ENCODE data around the gene TMEM11. TPM values are rescaled to one million over a fixed set of nuclear protein-coding genes. Genes with fewer than 3 reads are reported as not detected.

The TMEM11 gene
- total RNA-seq, 4 donors from 2014 or later, result 19.3 to 26.0 (median 22.5) TPM

GRCh38 chr17:21217346-21217745 lies 3.4 kb upstream of the TMEM11 start:
- H3K27me3 ChIP-seq, result no peaks in the 10 kb centered on the region
- H3K9me3 ChIP-seq, result no peaks in the 10 kb centered on the region
- DNase-seq, result no peak
- no peak for TF ChIP-seq CTCF (IDR thresholded peaks at IDR 0.05)
- H3K27ac ChIP-seq, result no peak overlapping the region
- no peak overlapping the region for H3K4me3 ChIP-seq
- H3K4me1 ChIP-seq, result peaks cover 0 to 19% (median 9%) of the 10 kb centered on the region in 4 donors
- no peaks in the 10 kb centered on the region for H3K36me3 ChIP-seq

GRCh38 chr17:21215935-21216334 lies 2.0 kb upstream of the TMEM11 start:
- H3K4me3 ChIP-seq, result no peak overlapping the region
- no peak for DNase-seq
- H3K27me3 ChIP-seq, result no peaks in the 10 kb centered on the region
- peaks cover 0 to under 1% (median 0%) of the 10 kb centered on the region in 3 donors for H3K36me3 ChIP-seq
- no peaks in the 10 kb centered on the region for H3K9me3 ChIP-seq
- no peak overlapping the region for H3K27ac ChIP-seq
- peaks cover 4 to 33% (median 18%) of the 10 kb centered on the region in 4 donors for H3K4me1 ChIP-seq
- TF ChIP-seq CTCF (IDR thresholded peaks at IDR 0.05), result no peak
- TF ChIP-seq POLR2A (IDR thresholded peaks at IDR 0.05), result no peak

GRCh38 chr17:21214777-21215541 lies 998 bp upstream of the TMEM11 start:
- no peaks in the 10 kb centered on the region for H3K27me3 ChIP-seq
- peaks cover 4 to 42% (median 18%) of the 10 kb centered on the region in 4 donors for H3K4me1 ChIP-seq
- peaks cover 0 to 7% (median 0%) of the 10 kb centered on the region in 3 donors for H3K36me3 ChIP-seq
- DNase-seq, result no peak
- peak overlapping the region; percentile 87 to 100 (median 95) for H3K4me3 ChIP-seq
- H3K27ac ChIP-seq, result peak overlapping the region; percentile 74 to 97 (median 91)
- H3K9me3 ChIP-seq, result no peaks in the 10 kb centered on the region
- TF ChIP-seq POLR2A (IDR thresholded peaks at IDR 0.05), result peak in 1 of 2 donors; percentile 18
- no peak for TF ChIP-seq CTCF (IDR thresholded peaks at IDR 0.05)

- TF ChIP-seq POLR2A (IDR thresholded peaks at IDR 0.05) (no peak), CTCF (IDR thresholded peaks at IDR 0.05) (no peak)
- peaks cover 4 to 54% (median 18%) of the 10 kb centered on the region in 4 donors for H3K4me1 ChIP-seq
- DNase-seq, result peak in 2 of 3 donors; percentile 19 to 64
- H3K4me3 ChIP-seq, result peak overlapping the region; percentile 87 to 100 (median 95)
- H3K36me3 ChIP-seq, result peaks cover 0 to 12% (median 0%) of the 10 kb centered on the region in 3 donors
- H3K9me3 ChIP-seq, result no peaks in the 10 kb centered on the region
- H3K27me3 ChIP-seq, result no peaks in the 10 kb centered on the region
- peak overlapping the region; percentile 74 to 97 (median 91) for H3K27ac ChIP-seq
Observed at GRCh38 chr17:21213638-21214014, 335 bp downstream of the TMEM11 start.

- no peaks in the 10 kb centered on the region for H3K9me3 ChIP-seq
- H3K27me3 ChIP-seq, result no peaks in the 10 kb centered on the region
- H3K4me3 ChIP-seq, result peak overlapping the region; percentile 87 to 100 (median 95)
- peak overlapping the region; percentile 74 to 97 (median 91) for H3K27ac ChIP-seq
- TF ChIP-seq POLR2A (IDR thresholded peaks at IDR 0.05) (no peak), CTCF (IDR thresholded peaks at IDR 0.05) (no peak)
- DNase-seq, result no peak
- peaks cover 4 to 54% (median 18%) of the 10 kb centered on the region in 4 donors for H3K4me1 ChIP-seq
- H3K36me3 ChIP-seq, result peaks cover 0 to 17% (median 0%) of the 10 kb centered on the region in 3 donors
Observed at GRCh38 chr17:21212826-21213637, 929 bp downstream of the TMEM11 start.

All from Peyer's patch (tissue), 4 donors.